GM19395 (cell line): ENCODE measurements around the gene B4GALT4.
"Not testable (repeated sequence)": the region's sequence is repeated elsewhere in the genome, so short reads cannot be mapped to it uniquely, and the experiment has no call there.

ENCODE experiments used
- ATAC-seq: cut with Tn5 transposase; IDR thresholded peaks from one replicate; pipeline ENCODE4 v1.9.1; 2021; ENCODE audit warnings: mild to moderate bottlenecking, moderate library complexity; ENCODE audit not compliant: unreplicated experiment

B4GALT4 gene

DNA sequence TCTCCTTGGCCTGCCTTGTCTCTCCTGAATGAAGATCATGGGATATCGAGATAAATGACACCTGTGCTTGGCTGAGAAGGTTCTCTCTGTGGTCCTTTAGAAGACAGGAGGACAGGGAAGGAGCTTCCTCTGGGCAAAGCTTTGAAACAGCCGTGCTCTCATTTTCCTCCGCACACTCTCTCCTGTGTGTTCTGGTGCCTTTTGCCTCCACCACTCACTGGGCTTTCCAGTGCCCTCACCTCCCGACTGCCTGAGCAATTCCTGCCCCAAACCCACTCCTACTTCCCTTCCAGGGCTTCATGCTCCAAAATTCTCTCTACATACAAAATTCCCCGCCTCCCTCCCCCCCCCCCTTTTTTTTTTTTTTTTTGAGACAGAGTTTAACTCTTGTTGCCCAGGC lies 35.0 kb downstream of the B4GALT4 start:
- no peak for ATAC-seq

- ATAC-seq, result no peak
Observed at GRCh38 chr3:119205209-119205608, 35.5 kb downstream of the B4GALT4 start.

DNA sequence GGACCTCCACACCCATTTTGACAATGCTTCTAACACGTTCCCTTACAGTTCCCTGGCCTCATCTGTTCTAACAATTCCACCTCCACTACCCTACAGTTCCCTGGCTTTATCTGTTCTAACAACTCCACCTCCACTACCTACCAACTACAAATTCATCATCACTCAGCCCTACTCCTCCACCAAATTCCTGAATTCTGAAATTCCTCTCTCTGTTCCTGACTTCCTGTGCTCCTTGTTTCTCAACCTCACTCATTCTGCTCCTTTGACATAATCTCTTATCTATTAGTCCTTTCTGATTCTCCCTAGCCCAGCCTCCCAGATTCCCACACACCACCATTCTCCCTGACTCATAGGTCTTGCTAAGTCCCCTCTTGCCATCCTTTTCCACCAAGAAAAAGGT lies 44.8 kb downstream of the B4GALT4 start:
- ATAC-seq, result no peak

DNA sequence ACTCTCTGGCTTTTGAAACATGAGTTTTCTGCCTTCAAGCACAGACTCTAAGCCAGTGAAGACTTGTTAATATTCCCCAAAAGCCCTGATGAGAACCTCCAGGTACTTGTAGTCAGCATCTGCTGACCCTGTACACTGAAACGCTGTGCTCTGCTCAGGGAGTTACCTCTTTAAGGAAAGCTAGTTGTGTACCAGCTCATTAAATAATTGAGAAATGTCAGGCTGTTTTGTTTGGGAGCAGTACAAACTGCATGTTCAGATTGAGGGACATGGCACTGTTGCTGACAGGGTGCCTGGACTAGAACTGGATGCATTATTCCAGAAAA lies 45.6 kb downstream of the B4GALT4 start:
- ATAC-seq, result no peak

DNA sequence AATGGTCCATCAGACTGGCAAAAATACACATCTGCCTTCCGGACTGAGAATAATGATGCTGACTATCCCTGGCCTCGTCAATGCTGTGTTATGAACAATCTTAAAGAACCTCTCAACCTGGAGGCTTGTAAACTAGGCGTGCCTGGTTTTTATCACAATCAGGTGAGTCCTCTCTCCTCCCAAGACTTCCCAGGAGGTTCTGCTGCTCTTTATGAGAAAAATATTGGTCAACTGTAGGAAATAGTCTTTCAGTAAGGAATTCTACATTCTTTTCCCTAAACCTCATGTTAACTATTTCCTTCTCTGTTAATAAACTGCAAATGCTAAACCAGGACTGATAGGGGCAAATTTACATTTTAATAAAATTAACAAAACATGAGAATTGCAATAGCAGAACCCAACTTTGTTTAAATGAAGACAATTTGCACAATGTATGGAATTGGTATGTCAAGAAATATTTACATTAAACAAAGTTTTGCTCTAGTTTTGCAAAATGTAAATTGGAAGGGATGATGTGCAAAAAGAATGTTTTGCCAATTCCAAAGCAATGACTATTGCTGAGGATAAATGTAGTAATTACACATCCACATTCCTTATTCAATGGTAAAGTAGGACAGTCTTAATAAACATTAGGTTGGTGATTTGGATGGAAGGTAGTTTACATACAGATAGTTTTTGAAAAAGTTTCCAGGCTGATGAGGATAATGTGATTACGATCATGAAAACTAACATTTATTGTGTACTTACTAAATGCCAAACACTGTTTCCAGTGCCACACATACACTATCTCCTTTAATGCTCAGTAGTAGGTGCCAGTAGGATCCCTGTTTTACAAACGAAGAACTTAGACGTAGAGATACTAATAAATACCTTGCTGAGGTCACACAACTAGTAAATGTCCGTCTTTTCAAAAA lies 46.2 kb downstream of the B4GALT4 start:
- ATAC-seq, result no peak

DNA sequence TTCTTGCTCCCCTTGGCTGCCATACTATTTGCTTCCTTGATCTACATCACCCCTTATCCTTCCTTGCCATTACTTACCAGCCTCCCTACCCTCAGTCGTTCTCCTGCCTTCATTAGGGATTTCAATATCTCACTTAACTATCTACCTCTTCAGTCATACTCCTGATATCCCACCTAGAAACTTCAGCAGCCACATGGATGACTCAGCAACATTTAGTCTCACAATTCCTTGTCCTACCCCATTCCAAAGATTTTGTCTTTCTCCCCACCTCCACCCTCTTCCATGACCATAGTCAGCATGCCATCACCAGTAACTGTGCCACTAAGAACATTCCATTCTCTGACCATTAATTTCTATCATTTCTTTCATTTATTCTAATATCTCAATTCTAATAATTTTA lies 48.9 kb downstream of the B4GALT4 start:
- no peak for ATAC-seq

DNA sequence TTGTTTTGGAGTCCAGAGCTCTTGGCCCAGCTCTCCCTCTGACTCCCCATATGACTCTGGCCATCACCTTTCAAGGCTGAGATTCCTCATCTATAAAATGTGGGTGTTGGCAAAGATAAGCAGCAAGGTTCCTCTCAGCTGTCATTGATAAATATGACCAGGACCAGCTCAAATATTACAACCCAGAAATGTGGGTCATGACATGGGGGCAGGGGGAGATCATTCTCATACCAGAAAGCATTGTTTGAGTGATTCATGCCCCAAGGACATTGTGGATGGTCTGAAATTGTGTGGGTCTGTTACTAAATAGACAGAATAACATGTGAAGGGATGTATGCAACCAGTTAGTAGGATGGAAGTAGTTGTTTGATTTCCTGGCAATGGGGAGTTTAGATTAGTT lies 53.4 kb downstream of the B4GALT4 start:
- ATAC-seq, result no peak

DNA sequence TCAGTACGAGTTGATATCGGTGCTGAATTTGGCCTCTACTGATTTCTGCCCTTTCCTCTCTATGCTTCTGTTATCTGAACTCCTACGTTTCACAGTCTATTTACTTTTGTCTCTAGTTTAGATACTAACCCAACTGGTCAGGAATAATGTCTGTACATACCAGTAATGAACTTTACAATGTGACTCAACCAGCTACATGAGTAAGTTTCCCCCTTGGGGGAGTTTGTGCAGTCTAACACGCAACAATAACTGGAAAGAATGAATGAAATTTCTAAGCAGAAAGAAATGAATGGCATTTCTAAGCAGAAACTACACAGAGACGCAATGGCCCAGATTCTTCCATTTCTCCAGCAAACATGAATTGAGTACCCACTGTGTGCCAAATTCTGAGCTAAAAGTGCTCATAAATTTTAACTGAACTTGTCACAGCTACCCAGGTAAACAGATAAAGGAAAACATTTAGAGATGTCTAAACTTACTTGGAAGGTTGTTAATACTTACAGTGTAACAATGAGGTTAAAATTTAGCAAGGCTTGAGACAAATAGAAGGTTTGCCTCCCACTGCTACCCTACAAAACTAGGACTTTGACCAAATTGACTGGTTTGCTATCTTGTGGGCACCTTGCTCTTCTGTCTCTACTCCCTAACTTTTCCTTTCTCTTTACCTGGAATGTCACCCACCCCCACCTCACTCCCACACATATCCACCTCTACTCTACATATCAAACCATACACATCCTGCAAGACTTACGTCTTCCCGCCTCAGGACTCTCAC lies 55.7 kb downstream of the B4GALT4 start:
- ATAC-seq, result no peak

DNA sequence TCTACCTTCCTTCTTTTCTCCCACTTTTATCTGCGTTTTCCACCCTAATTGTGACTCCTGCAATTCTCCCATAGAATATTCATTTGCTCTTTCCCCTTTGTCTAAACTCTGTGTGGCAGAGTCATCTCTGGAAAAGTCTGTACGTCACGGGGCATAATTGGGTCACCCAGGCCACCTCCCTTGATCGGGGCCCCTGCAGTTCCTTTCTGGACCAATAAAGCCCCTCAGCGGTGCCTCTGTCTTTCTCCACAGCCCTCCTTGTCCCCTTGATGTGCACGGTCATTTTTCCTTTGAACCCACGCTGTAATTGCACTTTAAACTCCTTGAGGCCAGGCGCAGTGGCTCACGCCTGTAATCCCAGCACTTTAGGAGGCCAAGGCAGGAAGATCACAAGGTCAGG lies 56.6 kb downstream of the B4GALT4 start:
- no peak for ATAC-seq

GRCh38 chr3:119181765-119182164 lies 58.9 kb downstream of the B4GALT4 start:
- no peak for ATAC-seq

- no peak for ATAC-seq
Observed at GRCh38 chr3:119177321-119177720, 63.4 kb downstream of the B4GALT4 start.

GRCh38 chr3:119176778-119177177 lies 63.9 kb downstream of the B4GALT4 start:
- ATAC-seq, result no peak

DNA sequence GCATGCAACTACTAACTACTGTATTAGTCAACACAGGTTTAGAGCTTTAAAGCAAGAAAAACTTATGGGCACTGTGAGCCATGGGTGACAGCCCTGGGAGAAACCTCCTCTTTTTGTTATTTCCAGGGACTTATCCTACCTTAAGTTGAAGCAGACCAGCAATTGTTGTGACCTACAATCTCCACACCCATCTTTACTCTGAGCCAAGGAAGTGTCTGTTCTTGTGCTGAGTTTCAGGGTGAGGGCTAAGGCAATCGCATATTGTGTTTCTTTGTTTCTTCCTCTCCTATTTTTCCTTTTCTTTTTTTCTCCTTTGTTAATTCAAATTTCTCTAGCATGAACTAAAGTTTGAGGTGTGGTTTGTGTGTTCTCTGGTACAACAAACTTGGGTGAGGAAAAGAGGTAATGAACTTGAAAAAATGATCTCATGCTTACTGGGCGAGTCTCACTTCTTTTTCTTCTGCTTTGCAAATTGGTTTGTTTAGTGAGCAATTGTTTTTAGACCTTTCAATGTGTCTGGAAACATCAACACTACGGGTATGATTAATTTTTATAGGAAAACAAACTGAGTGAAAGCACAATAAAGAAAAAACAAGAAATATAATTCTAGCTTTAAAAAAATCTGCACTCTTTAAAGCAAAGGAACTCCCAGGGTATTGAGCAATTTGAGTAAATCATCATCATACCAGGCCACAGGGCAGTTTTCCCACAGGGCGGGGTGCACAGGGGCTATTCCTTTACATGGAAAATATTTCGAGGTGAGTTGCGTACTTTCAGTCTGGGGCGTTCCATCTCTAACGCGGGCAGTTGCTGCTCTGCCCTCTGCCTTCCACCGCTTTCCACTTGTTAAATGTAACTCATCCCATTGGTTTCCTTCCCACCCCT lies 64.6 kb downstream of the B4GALT4 start:
- no peak for ATAC-seq

- no peak for ATAC-seq
Observed at GRCh38 chr3:119173325-119173724, 67.4 kb downstream of the B4GALT4 start, which contains the start of gene UPK1B. UPK1B (plus strand) TSS chr3:119173598; CDS start chr3:119186742, 13,144 bp downstream.

- ATAC-seq, result no peak
Observed at GRCh38 chr3:119170821-119171220, 69.9 kb downstream of the B4GALT4 start.

DNA sequence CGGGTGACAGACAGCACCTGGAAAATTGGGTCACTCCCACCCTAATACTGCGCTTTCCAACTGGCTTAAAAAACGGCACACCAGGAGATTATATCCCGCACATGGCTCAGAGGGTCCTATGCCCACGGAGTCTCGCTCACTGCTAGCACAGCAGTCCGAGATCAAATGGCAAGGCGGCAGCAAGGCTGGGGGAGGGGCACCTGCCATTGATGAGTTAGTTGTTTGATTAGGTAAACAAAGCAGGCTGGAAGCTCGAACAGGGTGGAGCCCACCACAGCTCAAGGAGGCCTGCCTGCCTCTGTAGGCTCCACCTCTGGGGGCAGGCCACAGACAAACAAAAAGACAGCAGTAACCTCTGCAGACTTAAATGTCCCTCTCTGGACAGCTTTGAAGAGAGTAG lies 75.9 kb downstream of the B4GALT4 start:
- not testable (repeated sequence) for ATAC-seq
